Stimulated activated CD8-positive, alpha-beta memory T cell treated with anti-CD3 and anti-CD28 coated beads, Interleukin-12 subunit alpha, Interleukin-12 subunit beta, amount 100 ng/mL, for 1 hour (primary cell): ENCODE results near the gene HMCN2.
"Not testable (repeated sequence)": the region's sequence is repeated elsewhere in the genome, so short reads cannot be mapped to it uniquely, and the experiment has no call there.

Experiments used
- DNase-seq: peaks from one replicate; pipeline ENCODE4 v3.0.0-alpha.2; 2020; ENCODE audit warnings: low read depth

HMCN2 gene

GRCh38 chr9:130395810-130396435 is 130.4 kb downstream of the HMCN2 start:
- no peak for DNase-seq

- no peak for DNase-seq
These were observed 131.0 kb downstream of the HMCN2 start for GRCh38 chr9:130396581-130396980.

- DNase-seq = no peak
These were observed 133.1 kb downstream of the HMCN2 start for GRCh38 chr9:130398487-130399240.

GRCh38 chr9:130399768-130400167 is 134.2 kb downstream of the HMCN2 start:
- no peak for DNase-seq

GRCh38 chr9:130400870-130401269 is 135.3 kb downstream of the HMCN2 start:
- no peak for DNase-seq

- DNase-seq = not testable (repeated sequence)
These were observed 136.2 kb downstream of the HMCN2 start for GRCh38 chr9:130401742-130402141.

- no peak for DNase-seq
These were observed 136.7 kb downstream of the HMCN2 start for GRCh38 chr9:130402243-130402642.

- DNase-seq = no peak
These were observed 137.3 kb downstream of the HMCN2 start for GRCh38 chr9:130402645-130403440.

- DNase-seq = no peak
These were observed 140.2 kb downstream of the HMCN2 start for GRCh38 chr9:130405657-130406257.

- DNase-seq = no peak
These were observed 140.8 kb downstream of the HMCN2 start for GRCh38 chr9:130406278-130406895.

GRCh38 chr9:130407916-130408663 is 142.5 kb downstream of the HMCN2 start:
- DNase-seq = no peak

GRCh38 chr9:130408669-130409068 is 143.1 kb downstream of the HMCN2 start:
- DNase-seq = no peak

- DNase-seq = no peak
These were observed 143.7 kb downstream of the HMCN2 start for GRCh38 chr9:130409246-130409645.

GRCh38 chr9:130410443-130410842 is 144.9 kb downstream of the HMCN2 start:
- no peak for DNase-seq

- no peak for DNase-seq
These were observed 146.0 kb downstream of the HMCN2 start for GRCh38 chr9:130411566-130411915.

GRCh38 chr9:130414081-130414731 is 148.6 kb downstream of the HMCN2 start:
- no peak for DNase-seq

GRCh38 chr9:130414910-130415746 is 149.6 kb downstream of the HMCN2 start:
- no peak for DNase-seq

GRCh38 chr9:130417602-130418001 is 152.0 kb downstream of the HMCN2 start:
- DNase-seq = no peak

- DNase-seq = no peak
These were observed 153.2 kb downstream of the HMCN2 start for GRCh38 chr9:130418776-130419175.

- DNase-seq = no peak
These were observed 154.0 kb downstream of the HMCN2 start for GRCh38 chr9:130419521-130420035.
